Measurements from ENCODE around the gene KCNA1. TPM values are rescaled to one million over a fixed set of nuclear protein-coding genes. Genes with fewer than 3 reads are reported as not detected.

KCNA1 gene
- total RNA-seq, 1 experiment from 2014 or later = 0.98 TPM

DNA sequence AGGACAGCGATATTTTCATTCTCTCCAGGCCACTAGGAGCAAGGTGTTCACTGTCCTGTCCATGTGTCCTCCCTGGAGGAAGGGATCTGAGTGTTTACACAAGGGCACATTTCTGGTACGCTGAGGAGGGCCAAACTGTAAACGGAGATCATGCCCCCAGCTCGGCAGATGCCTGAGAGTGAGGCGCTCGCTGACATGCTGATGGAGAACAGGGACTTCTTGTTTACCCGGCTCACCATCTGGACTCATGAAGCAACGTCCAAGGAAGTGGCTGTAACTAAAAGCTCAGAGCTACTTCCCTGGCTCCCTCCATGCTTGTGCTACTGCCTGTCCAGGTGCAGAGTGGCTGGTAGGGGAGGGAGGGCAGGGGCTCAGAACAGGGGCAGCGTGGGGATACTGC, 43.4 kb upstream of the KCNA1 start:
- no peaks in the 10 kb centered on the region for H3K79me2 ChIP-seq (ENCODE audit: insufficient read depth, low read length)

More for the DNA sequence above, 43.4 kb upstream of the KCNA1 start:
- peaks cover 59% of the 10 kb centered on the region for H3K27me3 Mint-ChIP-seq (ENCODE audit: low read depth)
- no peaks in the 10 kb centered on the region for H3K27me3 ChIP-seq (ENCODE audit: insufficient read depth, low read length)
- no peaks in the 10 kb centered on the region for H3K9me3 ChIP-seq (ENCODE audit: control insufficient read depth, low read depth, low read length)
- no peak overlapping the region for H3K4ac ChIP-seq (ENCODE audit: low read depth, low read length)
- H3K4me1 Mint-ChIP-seq = no peaks in the 10 kb centered on the region
- no peak overlapping the region for H3T11ph ChIP-seq (ENCODE audit: low read length)
- H4K91ac ChIP-seq (ENCODE audit: insufficient read length, low read depth, low read length) = no peak overlapping the region
- no peaks in the 10 kb centered on the region for H3K4me1 ChIP-seq (ENCODE audit: insufficient read depth, low read length)
- no peak overlapping the region for H2BK20ac ChIP-seq (ENCODE audit: low read depth, low read length, poor library complexity, severe bottlenecking)
- no peak overlapping the region for H3K4me3 Mint-ChIP-seq
- H3K36me3 Mint-ChIP-seq (ENCODE audit: insufficient read depth in 1 of 3, low read depth in 3 of 3) = no peaks in the 10 kb centered on the region
- H3K4me2 ChIP-seq (ENCODE audit: insufficient read depth, insufficient read length, low read length) = no peak overlapping the region
- H4K5ac ChIP-seq (ENCODE audit: insufficient read length, low read depth, low read length) = no peak overlapping the region
- H2BK120ac ChIP-seq (ENCODE audit: low read depth, low read length, poor library complexity, severe bottlenecking) = no peak overlapping the region
- no CpG with 5 or more reads among the region's 9 CpGs for WGBS (ENCODE audit: extremely low coverage, insufficient read length, low lambda C conversion rate)
- no peak overlapping the region for H3K9ac ChIP-seq (ENCODE audit: extremely low read depth, insufficient read length, low read length)
- no peak overlapping the region for H3K18ac ChIP-seq (ENCODE audit: insufficient read length, low read depth, low read length)
- no peaks in the 10 kb centered on the region for H4K20me1 ChIP-seq (ENCODE audit: control insufficient read depth, insufficient read depth, insufficient read length)
- H2AFZ ChIP-seq (ENCODE audit: low read length) = no peak overlapping the region
- H2BK12ac ChIP-seq (ENCODE audit: insufficient read length, low read depth, low read length) = no peak overlapping the region
- H2BK5ac ChIP-seq (ENCODE audit: insufficient read length, low read length) = no peak overlapping the region
- H3K23me2 ChIP-seq (ENCODE audit: insufficient read length, low read depth, low read length, poor library complexity, severe bottlenecking) = no peaks in the 10 kb centered on the region
- H3K23ac ChIP-seq (ENCODE audit: insufficient read length, low read depth, low read length) = no peak overlapping the region
- H4K8ac ChIP-seq (replicated peaks; ENCODE audit: insufficient read length, low read depth, low read length) = no peak overlapping the region
- H3K56ac ChIP-seq (ENCODE audit: insufficient read length, low read depth, low read length) = no peak overlapping the region
- no peak overlapping the region for H2BK15ac ChIP-seq (ENCODE audit: low read depth, low read length)
- H3K79me1 ChIP-seq (ENCODE audit: insufficient read depth, low read depth, low read length, poor library complexity, severe bottlenecking) = no peaks in the 10 kb centered on the region
- H3K27ac Mint-ChIP-seq = no peak overlapping the region
- H3K9me3 Mint-ChIP-seq = no peaks in the 10 kb centered on the region
- H2AK5ac ChIP-seq (ENCODE audit: insufficient read length, low read length) = no peak overlapping the region
- H3K14ac ChIP-seq (ENCODE audit: insufficient read depth, low read length) = no peak overlapping the region
- no peak overlapping the region for H3K27ac ChIP-seq (ENCODE audit: insufficient read length, low read depth, low read length)
- TF ChIP-seq, protein P1, sequence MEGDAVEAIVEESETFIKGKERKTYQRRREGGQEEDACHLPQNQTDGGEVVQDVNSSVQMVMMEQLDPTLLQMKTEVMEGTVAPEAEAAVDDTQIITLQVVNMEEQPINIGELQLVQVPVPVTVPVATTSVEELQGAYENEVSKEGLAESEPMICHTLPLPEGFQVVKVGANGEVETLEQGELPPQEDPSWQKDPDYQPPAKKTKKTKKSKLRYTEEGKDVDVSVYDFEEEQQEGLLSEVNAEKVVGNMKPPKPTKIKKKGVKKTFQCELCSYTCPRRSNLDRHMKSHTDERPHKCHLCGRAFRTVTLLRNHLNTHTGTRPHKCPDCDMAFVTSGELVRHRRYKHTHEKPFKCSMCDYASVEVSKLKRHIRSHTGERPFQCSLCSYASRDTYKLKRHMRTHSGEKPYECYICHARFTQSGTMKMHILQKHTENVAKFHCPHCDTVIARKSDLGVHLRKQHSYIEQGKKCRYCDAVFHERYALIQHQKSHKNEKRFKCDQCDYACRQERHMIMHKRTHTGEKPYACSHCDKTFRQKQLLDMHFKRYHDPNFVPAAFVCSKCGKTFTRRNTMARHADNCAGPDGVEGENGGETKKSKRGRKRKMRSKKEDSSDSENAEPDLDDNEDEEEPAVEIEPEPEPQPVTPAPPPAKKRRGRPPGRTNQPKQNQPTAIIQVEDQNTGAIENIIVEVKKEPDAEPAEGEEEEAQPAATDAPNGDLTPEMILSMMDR (conservative IDR thresholded peaks at IDR 0.05) = no peak
- DNase-seq = no peak
